HepG2 (cell line): ENCODE data around the gene NEDD4L. TPM values are rescaled to one million over a fixed set of nuclear protein-coding genes. Genes with fewer than 3 reads are reported as not detected.

Experiments used
- ATAC-seq: fragments of 200-7000 bp; cut with Tn5 transposase; 3 replicates; pipeline ENCODE4 v1.9.1; 2020; ENCODE audit warnings: mild to moderate bottlenecking, moderate library complexity
- BruUV-seq: library from RNA; stranded (reverse); fragments of 400-500 nt; replicated peaks from 2 replicates; lab custom pipeline; 2021; lab: Mats Ljungman, UMichigan
- CTCF ChIA-PET: fragments of 300-600 bp; formaldehyde crosslinking; extraction: SDS; loops from one replicate; lab custom pipeline; 2021; ENCODE audit warnings: low total read pairs, inconsistent platforms, low intra/inter-chr PET ratio; lab: Yijun Ruan, JAX
- POLR2A ChIA-PET: fragments of 350-600 bp; sonication (Branson Sonifier 250); formaldehyde crosslinking; loops from one replicate; lab custom pipeline; 2020; ENCODE audit warnings: antibody characterized with exemption, inconsistent platforms; lab: Yijun Ruan, JAX
- DNase-seq: peaks from one replicate; pipeline ENCODE4 v3.0.0-alpha.2; 2015; ENCODE audit warnings: low spot score
- FAIRE-seq: peaks from 3 replicates; lab custom pipeline; 2011; peaks lifted over from hg19 to GRCh38; lab: Jason Lieb, UNC
- H2AFZ ChIP-seq: one replicate; pipeline ENCODE4 v1.6.1; 2011; ENCODE audit warnings: low read length, inconsistent platforms
- H3K27ac ChIP-seq: fragments of 300-600 bp; 3 replicates; pipeline ENCODE4 v1.8.0; 2011; ENCODE audit warnings: mixed run types, mild to moderate bottlenecking, mixed read lengths, low read length, inconsistent platforms; ENCODE audit not compliant: insufficient read depth; ENCODE audit errors: extremely low read length
- H3K27me3 ChIP-seq, 2 experiments: fragments of 200-600 bp in 1 of 2; 2 replicates in 1 of 2; 3 replicates in 1 of 2; pipeline versions ENCODE4 v1.6.0 to v1.8.0; 2011; ENCODE audit warnings: low read length in 2 of 2, mild to moderate bottlenecking in 2 of 2, moderate library complexity in 2 of 2, inconsistent platforms in 1 of 2; ENCODE audit not compliant: insufficient read depth in 2 of 2, control insufficient read depth in 1 of 2
- H3K36me3 ChIP-seq, 2 experiments: fragments of 200-600 bp in 1 of 2; replicated peaks in 1 of 2; 2 replicates in 1 of 2; 3 replicates in 1 of 2; pipeline versions ENCODE4 v1.5.1 to v1.8.0; 2011; ENCODE audit warnings: low read length in 2 of 2, inconsistent platforms in 1 of 2; ENCODE audit not compliant: insufficient read depth in 2 of 2, control insufficient read depth in 1 of 2
- H3K4me1 ChIP-seq: 2 replicates; pipeline ENCODE4 v1.5.1; 2012; ENCODE audit warnings: low read length, inconsistent platforms; ENCODE audit not compliant: insufficient read depth
- H3K4me2 ChIP-seq: 2 replicates; pipeline ENCODE4 v1.6.0; 2011; ENCODE audit warnings: low read depth, low read length, inconsistent platforms
- H3K4me3 ChIP-seq, 3 experiments: fragments of 200-600 bp in 1 of 3; sonication (generic), shearing (Covaris generic) in 1 of 3; replicated peaks in 1 of 3; 2 replicates each; pipeline ENCODE4 v1.5.1; 2011 to 2016; ENCODE audit warnings: low read length in 3 of 3, inconsistent platforms in 2 of 3, low read depth in 2 of 3, mild to moderate bottlenecking in 2 of 3, control low read depth in 1 of 3, mixed read lengths in 1 of 3; ENCODE audit not compliant: insufficient read depth in 1 of 3
- H3K79me2 ChIP-seq: one replicate; pipeline ENCODE4 v1.6.1; 2011; ENCODE audit warnings: low read length, inconsistent platforms; ENCODE audit not compliant: insufficient read depth
- H3K9ac ChIP-seq: 2 replicates; pipeline ENCODE4 v1.6.0; 2011; ENCODE audit warnings: mild to moderate bottlenecking, low read depth, low read length, inconsistent platforms; ENCODE audit not compliant: insufficient read depth
- H3K9me3 ChIP-seq: 2 replicates; pipeline ENCODE4 v1.5.1; 2012; ENCODE audit warnings: mild to moderate bottlenecking, low read length
- H4K20me1 ChIP-seq: 2 replicates; pipeline ENCODE4 v1.6.0; 2011; ENCODE audit warnings: inconsistent platforms, mild to moderate bottlenecking, low read length, moderate library complexity; ENCODE audit not compliant: insufficient read depth
- HNRNPL ChIP-seq: fragments of 200-400 bp; formaldehyde crosslinking; IDR thresholded peaks from 2 replicates; pipeline ENCODE4 v1.6.1; 2017; ENCODE audit warnings: mild to moderate bottlenecking, low read depth, low read length
- RNF219 ChIP-seq: sonication (generic); formaldehyde crosslinking; IDR thresholded peaks from 2 replicates; pipeline ENCODE4 v1.5.0; 2020; ENCODE audit warnings: mild to moderate bottlenecking, missing genetic modification reagents
- TFDP2 ChIP-seq: sonication (generic); formaldehyde crosslinking; IDR thresholded peaks from 2 replicates; pipeline ENCODE4 v1.4.0; 2020; ENCODE audit warnings: missing genetic modification reagents
- TMF1 ChIP-seq: sonication (generic); formaldehyde crosslinking; IDR thresholded peaks from 2 replicates; pipeline ENCODE4 v1.8.1; 2022; ENCODE audit warnings: low read depth, missing genetic modification reagents
- ZFP36L1 ChIP-seq: sonication (generic); formaldehyde crosslinking; IDR thresholded peaks from 2 replicates; pipeline ENCODE4 v1.8.0; 2022; ENCODE audit warnings: mild to moderate bottlenecking, missing genetic modification reagents, moderate library complexity
- ZNF20 ChIP-seq: sonication (generic); formaldehyde crosslinking; IDR thresholded peaks from 2 replicates; pipeline ENCODE4 v1.4.0; 2020; ENCODE audit warnings: mild to moderate bottlenecking, moderate library complexity, missing genetic modification reagents
- ZNF407 ChIP-seq: sonication (generic); formaldehyde crosslinking; IDR thresholded peaks from one replicate; pipeline ENCODE4 v1.5.1; 2020; ENCODE audit warnings: mild to moderate bottlenecking, missing genetic modification reagents; ENCODE audit errors: not compliant biosample characterization
- WGBS: methylation state at CpG from one replicate; pipeline ENCODE4 v1.1.6; 2017; ENCODE audit warnings: low lambda C conversion rate; 5-methylcytosine and 5-hydroxymethylcytosine counted together
- in situ Hi-C: cut with HindIII; loops from 2 replicates; pipeline ENCODE4 v1.10.0; 2017; ENCODE audit warnings: low pct_unique_long_range_greater_than_20kb; ENCODE audit not compliant: extremely low pct_ligation_motif_present
- intact Hi-C: fragments of 100-400 bp; cut with micrococcal nuclease; formaldehyde crosslinking; loops from one replicate; pipeline ENCODE4 v1.10.0; 2022; ENCODE audit not compliant: unreplicated experiment
- polyA plus RNA-seq, 8 experiments: library from polyadenylated mRNA; depleted of rRNA in 3 of 8; stranded (reverse) in 7 of 8; unstranded in 1 of 8; fragments of >200 nt; fragmentation: Illumina TruSeq in 4 of 8; extraction: Trizol in 4 of 8; gene quantifications; 2 replicates each; pipeline versions ENCODE4 v1.2.1 to v1.2.3, GENCODE V29; 2011 to 2016; ENCODE audit warnings: low read depth in 4 of 8, missing spikeins in 1 of 8, mixed read lengths in 1 of 8; ENCODE audit not compliant: insufficient read depth in 1 of 8
- total RNA-seq, 5 experiments: library from RNA; depleted of rRNA; stranded (reverse); fragments of >200 nt; fragmentation: Illumina TruSeq; extraction: Trizol; gene quantifications; 2 replicates each; pipeline ENCODE4 v1.2.3, GENCODE V29; 2016; ENCODE audit warnings: low read depth in 1 of 5

The NEDD4L gene
- total and polyA plus RNA-seq, 2 of the 13 experiments (the other 11 are each of a cell fraction or from before 2014, with no cell fraction given): 168 to 390 TPM

- 95% methylated on average over 4 of the region's 4 CpGs for WGBS
Observed at GRCh38 chr18:58354051-58354450, 310.0 kb downstream of the NEDD4L start.

More at GRCh38 chr18:58354051-58354450, 310.0 kb downstream of the NEDD4L start:
- FAIRE-seq (no peak), DNase-seq (no peak), ATAC-seq (no peak)
- Histone ChIP-seq H3K9me3 (no peaks in the 10 kb centered on the region), H4K20me1 (no peaks in the 10 kb centered on the region), H3K36me3 (peaks cover 3 to 66% of the 10 kb centered on the region in 2 experiments; a peak in 4 of 5 replicates), H2AFZ (no peak overlapping the region), H3K9ac (no peak overlapping the region), H3K27ac (no peak overlapping the region), H3K79me2 (no peaks in the 10 kb centered on the region), H3K27me3 (no peaks in the 10 kb centered on the region), H3K4me1 (no peaks in the 10 kb centered on the region), H3K4me3 (no peak overlapping the region), H3K4me2 (no peak overlapping the region)
- intact Hi-C loops (no loop called here), in situ Hi-C loops (no loop called here)
- BruUV-seq: no TSS peak
- POLR2A ChIA-PET: no interaction called here
- TF ChIP-seq HNRNPL: no peak
- TF ChIP-seq ZNF20 (CRISPR knock-in tag): no peak
- TF ChIP-seq ZFP36L1: no peak
- no peak for TF ChIP-seq RNF219
- no peak for TF ChIP-seq TMF1 (CRISPR knock-in tag)
- no peak for TF ChIP-seq ZNF407
- no peak for TF ChIP-seq TFDP2 (CRISPR knock-in tag)
- CTCF ChIA-PET: no interaction called here
